Prostate gland (tissue), 2 donors: ENCODE measurements around the gene SET. TPM values are rescaled to one million over a fixed set of nuclear protein-coding genes. Genes with fewer than 3 reads are reported as not detected.

Experiments used
- DNase-seq: peaks from one replicate; pipeline ENCODE4 v3.0.0-alpha.2; 2019; ENCODE audit warnings: low spot score
- H3K27ac ChIP-seq, 2 donors: fragments of 200-600 bp; sonication (generic); 2 replicates each; pipeline ENCODE4 v1.5.1; 2017 to 2019
- H3K27me3 ChIP-seq: fragments of 200-600 bp; sonication (generic); replicated peaks from 2 replicates; pipeline ENCODE4 v1.5.1; 2019; ENCODE audit not compliant: insufficient read depth
- H3K36me3 ChIP-seq, 2 donors: fragments of 200-600 bp; sonication (generic); 1 replicate in 1 of 2; 2 replicates in 1 of 2; pipeline versions ENCODE4 v1.5.1 to v1.8.1; 2017 to 2019
- H3K4me1 ChIP-seq: fragments of 200-600 bp; sonication (generic); replicated peaks from 2 replicates; pipeline ENCODE4 v1.5.1; 2019
- H3K4me3 ChIP-seq, 2 donors: fragments of 200-600 bp; sonication (generic); 2 replicates each; pipeline ENCODE4 v1.5.1; 2017 to 2019
- H3K9me3 ChIP-seq: fragments of 200-600 bp; sonication (generic); 2 replicates; pipeline ENCODE4 v1.5.1; 2017
- POLR2A ChIP-seq: fragments of 450-650 bp; IDR thresholded peaks from one replicate; pipeline ENCODE4 v1.6.1; 2016; ENCODE audit warnings: antibody characterized with exemption, mild to moderate bottlenecking
- POLR2AphosphoS5 ChIP-seq: sonication (generic); formaldehyde crosslinking; IDR thresholded peaks from one replicate; pipeline ENCODE4 v1.6.1; 2017; ENCODE audit warnings: antibody characterized with exemption
- WGBS: methylation state at CpG from one replicate; pipeline ENCODE4 v1.1.5; 2018; 5-methylcytosine and 5-hydroxymethylcytosine counted together
- intact Hi-C: fragments of 100-400 bp; cut with DNase I; formaldehyde crosslinking; loops from one replicate; pipeline ENCODE4 v1.14.2; 2022
- total RNA-seq, 2 donors: library from RNA; depleted of rRNA; stranded (reverse); fragments of >200 nt; gene quantifications; one replicate each; pipeline ENCODE4 v1.1.0, GENCODE V29; 2016
- TF ChIP-seq, protein P1 (sequence below), 4 experiments: fragments of 200-600 bp in 2 of 4; fragments of 450-650 bp in 2 of 4; sonication (generic) in 2 of 4; IDR thresholded peaks; 1 replicate in 3 of 4; 2 replicates in 1 of 4; pipeline ENCODE4 v1.5.1; 2016 to 2019; ENCODE audit warnings: antibody characterized with exemption in 4 of 4, mild to moderate bottlenecking in 2 of 4, moderate library complexity in 2 of 4

The SET gene
- total RNA-seq: 100 to 1,000 TPM; 138 to 150 TPM

- 4% methylated on average over 31 of the region's 93 CpGs for WGBS
- TF ChIP-seq, protein P1, sequence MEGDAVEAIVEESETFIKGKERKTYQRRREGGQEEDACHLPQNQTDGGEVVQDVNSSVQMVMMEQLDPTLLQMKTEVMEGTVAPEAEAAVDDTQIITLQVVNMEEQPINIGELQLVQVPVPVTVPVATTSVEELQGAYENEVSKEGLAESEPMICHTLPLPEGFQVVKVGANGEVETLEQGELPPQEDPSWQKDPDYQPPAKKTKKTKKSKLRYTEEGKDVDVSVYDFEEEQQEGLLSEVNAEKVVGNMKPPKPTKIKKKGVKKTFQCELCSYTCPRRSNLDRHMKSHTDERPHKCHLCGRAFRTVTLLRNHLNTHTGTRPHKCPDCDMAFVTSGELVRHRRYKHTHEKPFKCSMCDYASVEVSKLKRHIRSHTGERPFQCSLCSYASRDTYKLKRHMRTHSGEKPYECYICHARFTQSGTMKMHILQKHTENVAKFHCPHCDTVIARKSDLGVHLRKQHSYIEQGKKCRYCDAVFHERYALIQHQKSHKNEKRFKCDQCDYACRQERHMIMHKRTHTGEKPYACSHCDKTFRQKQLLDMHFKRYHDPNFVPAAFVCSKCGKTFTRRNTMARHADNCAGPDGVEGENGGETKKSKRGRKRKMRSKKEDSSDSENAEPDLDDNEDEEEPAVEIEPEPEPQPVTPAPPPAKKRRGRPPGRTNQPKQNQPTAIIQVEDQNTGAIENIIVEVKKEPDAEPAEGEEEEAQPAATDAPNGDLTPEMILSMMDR (IDR thresholded peaks at IDR 0.05): peak in 1 of 4 experiments; percentile 16
- TF ChIP-seq POLR2A (peak; percentile 96), POLR2AphosphoS5 (peak; percentile 52)
- intact Hi-C loops: loop anchor here (2.0 kb wide), 1 partner anchor 32 kb away; the partner anchor contains the start of gene DYNC2I2
- peak; percentile 93 for DNase-seq
- Histone ChIP-seq H3K27me3 (no peaks in the 10 kb centered on the region), H3K4me3 (peak within 1 kb of the TSS; percentile 90 to 100), H3K27ac (peak within 1 kb of the TSS; percentile 93 to 98), H3K9me3 (no peaks in the 10 kb centered on the region), H3K4me1 (peaks cover 9% of the 10 kb centered on the region), H3K36me3 (peaks cover 0 to 4% of the 10 kb centered on the region in 2 donors)
Measured at GRCh38 chr9:128688501-128689292, at the start of gene SET. TSS of gene SET (plus strand) at chr9:128689222. CDS start at chr9:128689583, 361 bp downstream.

DNA sequence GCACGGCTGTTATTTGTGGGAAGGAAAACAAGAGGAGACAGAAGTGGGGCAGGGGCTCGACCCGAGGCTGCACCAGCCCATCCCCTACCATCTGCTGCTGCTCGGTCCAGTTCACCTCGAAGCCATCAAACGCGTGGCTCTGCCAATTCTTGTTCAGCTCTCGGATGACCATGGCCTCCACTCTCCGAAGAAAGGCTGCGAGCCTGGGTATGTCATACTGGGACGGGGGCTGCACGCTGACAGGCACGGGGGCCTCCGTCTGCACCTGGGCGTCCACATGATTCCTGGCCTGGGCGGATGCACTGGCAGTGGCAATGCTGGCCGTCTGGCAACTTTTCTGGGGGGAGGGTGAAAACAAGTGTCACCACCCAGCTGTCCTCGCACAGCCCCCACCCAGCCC, 48.4 kb upstream of the SET start:
- no peak overlapping the region for H3K4me3 ChIP-seq
- H3K9me3 ChIP-seq: no peaks in the 10 kb centered on the region
- H3K4me1 ChIP-seq: no peaks in the 10 kb centered on the region
- 93% methylated on average over 18 of the region's 18 CpGs for WGBS
- H3K36me3 ChIP-seq: peaks cover 0 to 3% of the 10 kb centered on the region in 2 donors
- no peaks in the 10 kb centered on the region for H3K27me3 ChIP-seq
- no peak for DNase-seq
- intact Hi-C loops: no loop called here
- no peak overlapping the region for H3K27ac ChIP-seq
- TF ChIP-seq POLR2A (no peak), POLR2AphosphoS5 (no peak)
- TF ChIP-seq, protein P1 (IDR thresholded peaks at IDR 0.05): no peak

- DNase-seq: no peak
- Histone ChIP-seq H3K36me3 (peaks cover 0 to 3% of the 10 kb centered on the region in 2 donors), H3K9me3 (no peaks in the 10 kb centered on the region), H3K27me3 (no peaks in the 10 kb centered on the region), H3K4me3 (no peak overlapping the region), H3K27ac (no peak overlapping the region), H3K4me1 (no peaks in the 10 kb centered on the region)
- 68% methylated on average over 12 of the region's 12 CpGs for WGBS
- intact Hi-C loops: no loop called here
- TF ChIP-seq, protein P1 (IDR thresholded peaks at IDR 0.05): no peak
- TF ChIP-seq POLR2A (no peak), POLR2AphosphoS5 (no peak)
Measured at GRCh38 chr9:128642675-128643245, 46.3 kb upstream of the SET start.

DNA sequence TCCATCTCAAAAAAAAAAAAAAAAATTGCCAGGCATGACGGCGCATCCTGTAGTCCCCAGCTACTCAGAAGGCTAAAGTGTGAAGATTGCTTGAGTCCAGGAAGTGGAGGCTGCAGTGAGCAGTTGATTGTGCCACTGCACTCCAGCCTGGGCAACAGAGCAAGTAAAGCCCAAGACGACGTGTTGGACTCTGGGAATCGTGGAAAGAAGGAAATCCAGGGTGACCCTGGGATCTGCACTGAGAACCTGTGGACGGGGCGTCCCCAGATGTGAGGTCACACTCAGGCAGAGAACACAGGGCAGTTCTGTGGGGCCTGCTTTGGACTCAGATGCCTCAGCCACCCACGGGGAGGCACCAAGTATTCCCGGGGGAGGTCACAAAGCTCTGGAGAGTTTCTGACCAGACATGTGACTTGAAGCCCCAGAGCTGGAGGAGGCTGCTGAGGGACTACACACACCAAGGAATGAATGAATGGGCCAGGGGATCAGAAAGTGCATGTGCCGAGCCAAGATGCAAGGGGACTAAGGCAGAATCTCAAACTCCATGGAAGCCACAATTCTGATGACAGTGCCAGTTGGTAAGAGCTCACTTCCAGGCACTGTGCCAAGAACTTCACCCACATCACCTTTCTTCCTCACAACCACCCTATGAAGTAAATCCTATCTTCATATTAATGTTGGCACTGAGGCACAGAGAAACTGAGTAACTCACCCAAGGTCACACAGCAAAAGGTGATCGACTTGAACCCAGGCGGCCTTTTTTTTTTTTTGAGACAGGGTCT, 45.3 kb upstream of the SET start:
- WGBS: 69% methylated on average over 12 of the region's 12 CpGs
- TF ChIP-seq, protein P1 (IDR thresholded peaks at IDR 0.05): no peak
- TF ChIP-seq POLR2AphosphoS5 (no peak), POLR2A (no peak)
- Histone ChIP-seq H3K4me3 (no peak overlapping the region), H3K27me3 (no peaks in the 10 kb centered on the region), H3K4me1 (no peaks in the 10 kb centered on the region), H3K9me3 (no peaks in the 10 kb centered on the region), H3K36me3 (peaks cover 0 to 3% of the 10 kb centered on the region in 2 donors), H3K27ac (no peak overlapping the region)
- intact Hi-C loops: no loop called here
- DNase-seq: no peak
